ENCODE measurements around the gene CRHR2.

DNA sequence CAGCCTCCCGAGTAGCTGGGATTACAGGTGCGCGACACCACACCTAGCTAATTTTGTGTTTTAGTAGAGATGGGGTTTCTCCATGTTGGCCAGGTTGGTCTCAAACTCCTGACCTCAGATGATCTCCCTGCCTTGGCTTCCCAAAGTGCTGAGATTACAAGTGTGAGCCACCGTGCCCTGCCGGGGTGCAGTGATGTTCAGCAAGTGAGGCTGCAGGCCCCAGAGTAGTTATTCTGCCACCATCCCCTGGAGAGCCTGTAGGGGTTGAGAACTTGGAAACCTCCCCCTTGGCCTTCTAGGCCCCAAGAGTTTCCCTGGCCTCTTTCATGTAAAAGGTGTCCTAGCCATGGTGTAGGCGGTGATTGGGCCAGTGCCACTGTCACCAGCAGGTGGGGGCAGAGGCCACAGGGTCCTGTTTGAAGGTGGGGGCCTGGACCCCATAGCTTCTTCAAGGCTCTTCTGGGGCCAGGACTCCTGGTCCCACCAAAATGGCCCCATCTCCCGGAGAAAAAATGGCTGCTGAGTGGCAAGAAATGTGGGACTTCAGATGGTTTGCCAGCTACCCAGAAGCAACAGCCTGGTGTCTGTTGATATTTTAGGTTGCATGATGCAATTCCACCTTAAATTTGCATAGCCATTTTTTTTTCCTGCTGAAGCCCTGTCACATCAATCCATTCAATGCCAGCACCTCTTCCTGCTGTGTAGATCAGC lies 44.2 kb upstream of the CRHR2 start:
- TF ChIP-seq, protein P1, sequence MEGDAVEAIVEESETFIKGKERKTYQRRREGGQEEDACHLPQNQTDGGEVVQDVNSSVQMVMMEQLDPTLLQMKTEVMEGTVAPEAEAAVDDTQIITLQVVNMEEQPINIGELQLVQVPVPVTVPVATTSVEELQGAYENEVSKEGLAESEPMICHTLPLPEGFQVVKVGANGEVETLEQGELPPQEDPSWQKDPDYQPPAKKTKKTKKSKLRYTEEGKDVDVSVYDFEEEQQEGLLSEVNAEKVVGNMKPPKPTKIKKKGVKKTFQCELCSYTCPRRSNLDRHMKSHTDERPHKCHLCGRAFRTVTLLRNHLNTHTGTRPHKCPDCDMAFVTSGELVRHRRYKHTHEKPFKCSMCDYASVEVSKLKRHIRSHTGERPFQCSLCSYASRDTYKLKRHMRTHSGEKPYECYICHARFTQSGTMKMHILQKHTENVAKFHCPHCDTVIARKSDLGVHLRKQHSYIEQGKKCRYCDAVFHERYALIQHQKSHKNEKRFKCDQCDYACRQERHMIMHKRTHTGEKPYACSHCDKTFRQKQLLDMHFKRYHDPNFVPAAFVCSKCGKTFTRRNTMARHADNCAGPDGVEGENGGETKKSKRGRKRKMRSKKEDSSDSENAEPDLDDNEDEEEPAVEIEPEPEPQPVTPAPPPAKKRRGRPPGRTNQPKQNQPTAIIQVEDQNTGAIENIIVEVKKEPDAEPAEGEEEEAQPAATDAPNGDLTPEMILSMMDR (conservative IDR thresholded peaks at IDR 0.05 in 1 of 2, IDR thresholded peaks at IDR 0.05 in 1 of 2; ENCODE audit: low read depth in 1 of 2, low read length in 2 of 2), result no peak
- TF ChIP-seq EZH2 (IDR thresholded peaks at IDR 0.05; ENCODE audit: low read length, missing control alignments), result no peak

Data from fibroblast of lung (primary cell).